GM10266 (cell line): Measurements from ENCODE around the gene MAP2K6.
"Not testable (repeated sequence)": the region's sequence is repeated elsewhere in the genome, so short reads cannot be mapped to it uniquely, and the experiment has no call there.

Experiments used
- DNase-seq: peaks from one replicate; pipeline ENCODE4 v3.0.0; 2012; ENCODE audit errors: extremely low spot score
- CTCF ChIP-seq: IDR thresholded peaks from 2 replicates; pipeline ENCODE4 v1.5.1; 2012; ENCODE audit warnings: mild to moderate bottlenecking, low read depth; ENCODE audit not compliant: control insufficient read depth, insufficient read depth; ENCODE audit errors: missing control alignments

MAP2K6 gene

GRCh38 chr17:69478916-69479315, 64.4 kb downstream of the MAP2K6 start:
- no peak for TF ChIP-seq CTCF
- DNase-seq, result no peak

- DNase-seq, result not testable (repeated sequence)
Measured at GRCh38 chr17:69479756-69480155, 65.3 kb downstream of the MAP2K6 start.

GRCh38 chr17:69480245-69480644, 65.7 kb downstream of the MAP2K6 start:
- no peak for TF ChIP-seq CTCF
- no peak for DNase-seq

- DNase-seq, result no peak
- TF ChIP-seq CTCF, result no peak
Measured at GRCh38 chr17:69485251-69485661, 70.8 kb downstream of the MAP2K6 start.

- DNase-seq, result no peak
- no peak for TF ChIP-seq CTCF
Measured at GRCh38 chr17:69485901-69486643, 71.6 kb downstream of the MAP2K6 start.

- no peak for DNase-seq
- no peak for TF ChIP-seq CTCF
Measured at GRCh38 chr17:69486779-69487637, 72.5 kb downstream of the MAP2K6 start.

GRCh38 chr17:69489313-69489712, 74.8 kb downstream of the MAP2K6 start:
- no peak for TF ChIP-seq CTCF
- no peak for DNase-seq
